H1 (cell line): ENCODE measurements around the gene SLC24A3. TPM values are rescaled to one million over a fixed set of nuclear protein-coding genes. Genes with fewer than 3 reads are reported as not detected.

Experiments
- CTCF ChIA-PET: fragments of 300-600 bp; sonication (Branson Sonifier 250); formaldehyde crosslinking; loops from one replicate; lab custom pipeline; 2021; ENCODE audit not compliant: partially characterized antibody; lab: Charles Lee
- POLR2A ChIA-PET: fragments of 300-600 bp; sonication (Branson Sonifier 250); formaldehyde crosslinking; loops from one replicate; lab custom pipeline; 2021; ENCODE audit warnings: inconsistent platforms; ENCODE audit not compliant: partially characterized antibody; lab: Charles Lee
- DNase-seq, 2 experiments: peaks; one replicate each; pipeline versions ENCODE4 v3.0.0 to v3.0.0-alpha.2; 2010 to 2022; ENCODE audit warnings: low spot score in 2 of 2, low read depth in 1 of 2, mixed read lengths in 1 of 2
- FAIRE-seq: peaks from 2 replicates; lab custom pipeline; 2011; peaks lifted over from hg19 to GRCh38; lab: Jason Lieb, UNC
- H2AFZ ChIP-seq: 2 replicates; pipeline ENCODE4 v1.8.1; 2012; ENCODE audit warnings: low read length, inconsistent platforms
- H2AK5ac ChIP-seq: 2 replicates; pipeline ENCODE4 v1.6.1; 2013; ENCODE audit warnings: low read depth, low read length
- H2BK120ac ChIP-seq: replicated peaks from 2 replicates; pipeline ENCODE3; 2013; ENCODE audit warnings: low read depth, low read length, inconsistent platforms
- H2BK12ac ChIP-seq: 2 replicates; pipeline ENCODE4 v1.6.1; 2013; ENCODE audit warnings: low read depth, low read length
- H2BK15ac ChIP-seq: 2 replicates; pipeline ENCODE4 v1.6.1; 2013; ENCODE audit warnings: low read length
- H2BK20ac ChIP-seq: 2 replicates; pipeline ENCODE4 v1.6.1; 2013; ENCODE audit warnings: low read length
- H2BK5ac ChIP-seq: 2 replicates; pipeline ENCODE4 v1.6.1; 2013; ENCODE audit warnings: low read depth, low read length
- H3K14ac ChIP-seq: 2 replicates; pipeline ENCODE4 v1.6.1; 2013; ENCODE audit warnings: inconsistent platforms; ENCODE audit not compliant: insufficient read length
- H3K18ac ChIP-seq: 2 replicates; pipeline ENCODE4 v1.6.1; 2013; ENCODE audit warnings: low read length; ENCODE audit errors: extremely low read depth
- H3K23ac ChIP-seq: 2 replicates; pipeline ENCODE4 v1.6.1; 2013; ENCODE audit warnings: inconsistent platforms; ENCODE audit not compliant: insufficient read length
- H3K23me2 ChIP-seq: 2 replicates; pipeline ENCODE4 v1.6.1; 2013; ENCODE audit warnings: low read depth, low read length
- H3K27ac ChIP-seq: 2 replicates; pipeline ENCODE4 v1.6.1; 2011; ENCODE audit warnings: low read depth, low read length, inconsistent platforms
- H3K27me3 ChIP-seq, 4 experiments: replicated peaks in 1 of 4; 1 replicate in 1 of 4; 2 replicates in 3 of 4; pipeline versions ENCODE4 v1.6.1 to v1.8.1; 2011 to 2013; ENCODE audit warnings: low read length in 3 of 4, mild to moderate bottlenecking in 3 of 4, inconsistent platforms in 2 of 4, mixed read lengths in 2 of 4, moderate library complexity in 1 of 4; ENCODE audit not compliant: control insufficient read depth in 3 of 4, insufficient read depth in 3 of 4; ENCODE audit errors: extremely low read depth in 1 of 4
- H3K36me3 ChIP-seq, 4 experiments: 2 replicates each; pipeline versions ENCODE4 v1.6.1 to v1.8.1; 2011 to 2013; ENCODE audit warnings: mild to moderate bottlenecking in 4 of 4, low read length in 3 of 4, moderate library complexity in 2 of 4, control low read depth in 1 of 4, inconsistent platforms in 1 of 4; ENCODE audit not compliant: insufficient read depth in 4 of 4, control insufficient read depth in 2 of 4
- H3K4ac ChIP-seq: replicated peaks from 2 replicates; pipeline ENCODE3; 2013; ENCODE audit warnings: low read length, low read depth, mixed read lengths, inconsistent platforms; ENCODE audit not compliant: insufficient read length
- H3K4me1 ChIP-seq, 4 experiments: replicated peaks in 1 of 4; 1 replicate in 1 of 4; 2 replicates in 3 of 4; pipeline versions ENCODE4 v1.6.1 to v1.8.1; 2011 to 2013; ENCODE audit warnings: low read length in 3 of 4, inconsistent platforms in 2 of 4, mixed read lengths in 1 of 4; ENCODE audit not compliant: insufficient read depth in 4 of 4, control insufficient read depth in 3 of 4
- H3K4me2 ChIP-seq, 2 experiments: 2 replicates each; pipeline versions ENCODE4 v1.6.1 to v1.8.1; 2011 to 2013; ENCODE audit warnings: low read depth in 2 of 2, low read length in 2 of 2, control low read depth in 1 of 2, inconsistent platforms in 1 of 2, mild to moderate bottlenecking in 1 of 2; ENCODE audit not compliant: insufficient read depth in 1 of 2
- H3K4me3 ChIP-seq, 4 experiments: fragments of 200-600, 300-600 bp in 1 of 4; sonication (generic), shearing (Covaris generic), sonication (Bioruptor Twin) in 1 of 4; 2 replicates each; pipeline versions ENCODE4 v1.5.1 to v1.8.1; 2011 to 2016; ENCODE audit warnings: low read length in 4 of 4, low read depth in 3 of 4, control low read depth in 2 of 4, inconsistent platforms in 2 of 4, mild to moderate bottlenecking in 2 of 4, mixed read lengths in 1 of 4, moderate library complexity in 1 of 4; ENCODE audit not compliant: insufficient read depth in 2 of 4; ENCODE audit errors: extremely low read depth in 1 of 4
- H3K56ac ChIP-seq: replicated peaks from 2 replicates; pipeline ENCODE3; 2013; ENCODE audit warnings: low read depth, mild to moderate bottlenecking, mixed read lengths, low read length, inconsistent platforms; ENCODE audit not compliant: insufficient read length
- H3K79me1 ChIP-seq: 2 replicates; pipeline ENCODE4 v1.6.1; 2013; ENCODE audit warnings: low read depth, low read length, control low read depth
- H3K79me2 ChIP-seq, 2 experiments: 2 replicates each; pipeline versions ENCODE4 v1.6.1 to v1.8.1; 2012 to 2013; ENCODE audit warnings: low read length in 2 of 2, mild to moderate bottlenecking in 2 of 2, inconsistent platforms in 1 of 2; ENCODE audit not compliant: insufficient read depth in 2 of 2, control insufficient read depth in 1 of 2
- H3K9ac ChIP-seq, 4 experiments: replicated peaks in 1 of 4; 1 replicate in 1 of 4; 2 replicates in 3 of 4; pipeline versions ENCODE4 v1.6.1 to v1.8.1; 2011 to 2013; ENCODE audit warnings: low read depth in 3 of 4, low read length in 3 of 4, control low read depth in 2 of 4, mild to moderate bottlenecking in 2 of 4, moderate library complexity in 2 of 4, inconsistent platforms in 1 of 4; ENCODE audit errors: extremely low read depth in 1 of 4
- H3K9me3 ChIP-seq, 2 experiments: 2 replicates each; pipeline versions ENCODE4 v1.6.1 to v1.8.1; 2012 to 2013; ENCODE audit warnings: mild to moderate bottlenecking in 2 of 2, moderate library complexity in 2 of 2, control low read depth in 1 of 2, inconsistent platforms in 1 of 2, low read depth in 1 of 2, low read length in 1 of 2, mixed read lengths in 1 of 2; ENCODE audit not compliant: insufficient read depth in 2 of 2
- H4K20me1 ChIP-seq, 2 experiments: replicated peaks in 1 of 2; 2 replicates each; pipeline versions ENCODE3 to v1.8.1; 2011 to 2013; ENCODE audit warnings: inconsistent platforms in 2 of 2, low read length in 2 of 2, mild to moderate bottlenecking in 1 of 2; ENCODE audit not compliant: insufficient read depth in 2 of 2, control insufficient read depth in 1 of 2
- H4K5ac ChIP-seq: 2 replicates; pipeline ENCODE4 v1.6.1; 2013; ENCODE audit warnings: low read length, low read depth, mixed read lengths, inconsistent platforms; ENCODE audit not compliant: insufficient read length
- H4K8ac ChIP-seq: 2 replicates; pipeline ENCODE4 v1.8.0; 2013; ENCODE audit warnings: mild to moderate bottlenecking, moderate library complexity, low read length, inconsistent platforms; ENCODE audit not compliant: insufficient read depth; ENCODE audit errors: extremely low read depth
- H4K91ac ChIP-seq: replicated peaks from 2 replicates; pipeline ENCODE3; 2013; ENCODE audit warnings: low read length, mixed read lengths, inconsistent platforms; ENCODE audit not compliant: insufficient read length
- CREB1 ChIP-seq: IDR thresholded peaks from 2 replicates; pipeline ENCODE4 v1.6.1; 2012; ENCODE audit warnings: inconsistent platforms
- NANOG ChIP-seq: IDR thresholded peaks from 2 replicates; pipeline ENCODE4 v1.6.1; 2011; ENCODE audit warnings: low read length, low read depth, mild to moderate bottlenecking, inconsistent platforms; ENCODE audit not compliant: insufficient read depth, poor library complexity, severe bottlenecking
- POLR2A ChIP-seq, 2 experiments: IDR thresholded peaks; 1 replicate in 1 of 2; 2 replicates in 1 of 2; pipeline ENCODE4 v1.6.1; 2011; ENCODE audit warnings: low read depth in 2 of 2, low read length in 2 of 2, mild to moderate bottlenecking in 2 of 2; ENCODE audit errors: control extremely low read depth in 1 of 2
- YY1 ChIP-seq: IDR thresholded peaks from 2 replicates; pipeline ENCODE4 v1.6.1; 2011; ENCODE audit warnings: low read depth, mild to moderate bottlenecking, low read length
- WGBS, 2 experiments: shearing (Covaris generic) in 1 of 2; methylation state at CpG; one replicate each; pipeline versions ENCODE4 v1.1.6 to v1.1.7; 2013 to 2015; ENCODE audit warnings: low lambda C conversion rate in 2 of 2, mixed read lengths in 2 of 2, inconsistent platforms in 1 of 2, low coverage in 1 of 2, missing lambda C conversion rate in 1 of 2; ENCODE audit not compliant: insufficient replicate concordance in 2 of 2, insufficient coverage in 1 of 2, insufficient read length in 1 of 2; ENCODE audit errors: extremely low coverage in 1 of 2, missing lambda C conversion rate in 1 of 2; 5-methylcytosine and 5-hydroxymethylcytosine counted together
- polyA plus RNA-seq, 7 experiments: library from polyadenylated mRNA; depleted of rRNA in 3 of 7; stranded (reverse) in 5 of 7; unstranded in 2 of 7; fragments of >200 nt in 5 of 7; fragments of 200-250 nt in 2 of 7; gene quantifications; 1 replicate in 5 of 7; 2 replicates in 1 of 7; 4 replicates in 1 of 7; pipeline versions ENCODE4 v1.2.1 to v1.2.3, GENCODE V29; 2011 to 2013; ENCODE audit warnings: missing spikeins in 2 of 7, mixed read lengths in 2 of 7
- total RNA-seq: library from RNA; stranded (reverse); fragmentation: NEBNext Ultra II Directional; extraction: Animal tissue kit (Norgen Biotek cat#: 25700); gene quantifications from 2 replicates; pipeline ENCODE4 v1.2.1, GENCODE V29; 2021
- TF ChIP-seq, protein P1 (sequence below): IDR thresholded peaks from 2 replicates; pipeline ENCODE4 v1.6.1; 2011; ENCODE audit warnings: low read depth, mild to moderate bottlenecking, low read length; ENCODE audit not compliant: insufficient read depth

The SLC24A3 gene
- total and polyA plus RNA-seq, 2 of the 8 experiments (the other 6 are each of a cell fraction or from before 2014, with no cell fraction given): 4.5 to 6.3 TPM

DNA sequence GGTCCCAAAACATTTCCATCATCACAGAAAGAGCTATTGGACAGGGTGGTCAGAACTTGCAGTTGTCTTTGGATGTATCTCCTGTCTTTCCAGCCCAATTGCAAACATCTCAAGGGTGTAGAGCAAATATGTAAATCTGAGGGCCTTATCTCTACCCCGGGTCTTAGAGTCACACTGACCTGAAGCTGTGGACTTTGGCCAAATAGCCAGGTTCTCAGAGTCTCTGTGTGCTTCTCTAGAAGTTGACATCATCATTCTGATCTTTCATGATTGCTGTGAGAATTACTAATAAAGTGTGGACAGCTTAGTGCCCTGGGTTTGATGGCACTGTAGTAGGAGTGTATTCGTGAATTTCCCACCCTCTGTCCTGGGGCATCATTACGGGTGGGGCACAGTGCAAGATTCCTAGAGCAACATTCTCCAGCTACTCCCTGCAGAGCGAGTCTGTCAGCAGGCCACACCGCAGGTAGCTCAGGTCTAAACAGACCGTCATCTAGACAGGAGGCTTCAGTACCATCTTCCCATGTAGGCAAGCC is 71.1 kb downstream of the SLC24A3 start:
- no peak overlapping the region for H3K56ac ChIP-seq
- no peak overlapping the region for H3K14ac ChIP-seq
- no peak overlapping the region for H4K8ac ChIP-seq
- no peak overlapping the region for H3K4ac ChIP-seq
- H3K27ac ChIP-seq: no peak overlapping the region
- FAIRE-seq: no peak
- no peaks in the 10 kb centered on the region for H3K4me1 ChIP-seq
- H3K79me2 ChIP-seq: no peaks in the 10 kb centered on the region
- no peak overlapping the region for H2BK120ac ChIP-seq
- no peak overlapping the region for H4K91ac ChIP-seq
- H3K23me2 ChIP-seq: no peaks in the 10 kb centered on the region
- H3K18ac ChIP-seq: no peak overlapping the region
- WGBS, 2 experiments: 98% methylated on average over 6 of the region's 6 CpGs; no CpG with 5 or more reads in 1 of the 2 experiments
- H2AFZ ChIP-seq: no peak overlapping the region
- H3K4me3 ChIP-seq: no peak overlapping the region
- no peak overlapping the region for H2BK15ac ChIP-seq
- H4K5ac ChIP-seq: no peak overlapping the region
- H2BK12ac ChIP-seq: no peak overlapping the region
- no peak overlapping the region for H3K23ac ChIP-seq
- no peak for DNase-seq
- H3K79me1 ChIP-seq: no peaks in the 10 kb centered on the region
- ChIA-PET CTCF (interaction anchor here (0.8 to 1.6 kb wide), 5 partner anchors 21 to 346 kb away, joined by 3 to 5 read pairs (median 3); no protein-coding TSS in a partner anchor), POLR2A (no interaction called here)
- H2BK5ac ChIP-seq: no peak overlapping the region
- H4K20me1 ChIP-seq: no peaks in the 10 kb centered on the region
- no peaks in the 10 kb centered on the region for H3K27me3 ChIP-seq
- no peak overlapping the region for H2AK5ac ChIP-seq
- no peak overlapping the region for H3K4me2 ChIP-seq
- H3K36me3 ChIP-seq: no peaks in the 10 kb centered on the region
- no peak overlapping the region for H2BK20ac ChIP-seq
- no peak overlapping the region for H3K9ac ChIP-seq
- H3K9me3 ChIP-seq: no peaks in the 10 kb centered on the region
- TF ChIP-seq, protein P1, sequence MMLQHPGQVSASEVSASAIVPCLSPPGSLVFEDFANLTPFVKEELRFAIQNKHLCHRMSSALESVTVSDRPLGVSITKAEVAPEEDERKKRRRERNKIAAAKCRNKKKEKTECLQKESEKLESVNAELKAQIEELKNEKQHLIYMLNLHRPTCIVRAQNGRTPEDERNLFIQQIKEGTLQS: no peak
- no peak for TF ChIP-seq YY1
- TF ChIP-seq CREB1: no peak
- TF ChIP-seq POLR2A (IDR thresholded peaks at IDR 0.05; ENCODE audit: control extremely low read depth in 1 of 2, low read depth in 2 of 2, low read length in 2 of 2): no peak
- no peak for TF ChIP-seq NANOG
